Heart left ventricle (tissue), 16 donors: ENCODE results near the gene LILRA6. TPM values are rescaled to one million over a fixed set of nuclear protein-coding genes. Genes with fewer than 3 reads are reported as not detected.
"Not testable (repeated sequence)": the region's sequence is repeated elsewhere in the genome, so short reads cannot be mapped to it uniquely, and the experiment has no call there.

Experiments used
- ATAC-seq, 4 donors: fragments of 200-7000 bp; cut with Tn5 transposase; one replicate each; pipeline ENCODE4 v1.9.1; 2020 to 2022; ENCODE audit warnings: moderate library complexity in 4 of 4, mild to moderate bottlenecking in 3 of 4, moderate number of reproducible peaks in 1 of 4
- DNase-seq, 5 donors: peaks; one replicate each; pipeline ENCODE4 v3.0.0-alpha.2; 2020
- H3K27ac ChIP-seq, 12 donors: fragments of 200-600 bp; sonication (generic) in 4 of 12; one replicate each; pipeline versions ENCODE4 v1.5.0 to v1.8.0; 2016 to 2022; ENCODE audit warnings: mild to moderate bottlenecking in 2 of 12
- H3K27me3 ChIP-seq, 9 donors: fragments of 200-600 bp; sonication (generic) in 2 of 9; one replicate each; pipeline versions ENCODE4 v1.5.1 to v1.8.0; 2016 to 2022; ENCODE audit warnings: mild to moderate bottlenecking in 3 of 9
- H3K36me3 ChIP-seq, 9 donors: fragments of 200-600 bp; sonication (generic) in 2 of 9; one replicate each; pipeline versions ENCODE4 v1.5.0 to v1.8.0; 2018 to 2022; ENCODE audit warnings: mild to moderate bottlenecking in 2 of 9
- H3K4me1 ChIP-seq, 12 donors: fragments of 200-600 bp; sonication (generic) in 4 of 12; one replicate each; pipeline versions ENCODE4 v1.5.0 to v1.8.0; 2016 to 2022; ENCODE audit warnings: mild to moderate bottlenecking in 3 of 12
- H3K4me3 ChIP-seq, 12 donors: fragments of 200-600 bp; sonication (generic) in 4 of 12; one replicate each; pipeline versions ENCODE4 v1.5.0 to v1.8.0; 2017 to 2022; ENCODE audit warnings: mild to moderate bottlenecking in 9 of 12, moderate library complexity in 4 of 12
- H3K9me3 ChIP-seq, 12 donors: fragments of 200-600 bp; sonication (generic) in 4 of 12; one replicate each; pipeline versions ENCODE4 v1.5.0 to v1.8.0; 2016 to 2022; ENCODE audit warnings: mild to moderate bottlenecking in 1 of 12
- CTCF ChIP-seq, 12 donors: fragments of 200-600 bp; sonication (generic) in 4 of 12; IDR thresholded peaks; one replicate each; pipeline versions ENCODE4 v1.5.0 to v1.8.0; 2018 to 2022; ENCODE audit warnings: antibody characterized with exemption in 12 of 12, mild to moderate bottlenecking in 5 of 12
- POLR2A ChIP-seq, 2 donors: fragments of 450-650 bp; IDR thresholded peaks; one replicate each; pipeline ENCODE4 v1.6.1; 2017; ENCODE audit warnings: antibody characterized with exemption in 2 of 2, mild to moderate bottlenecking in 2 of 2, moderate library complexity in 2 of 2
- WGBS, 4 donors: extraction: QIAGEN DNeasy Blood & Tissue Kit in 2 of 4; methylation state at CpG; one replicate each; pipeline versions ENCODE4 v1.1.5 to v1.1.7; 2013 to 2018; 5-methylcytosine and 5-hydroxymethylcytosine counted together
- intact Hi-C, 10 donors: fragments of 100-400 bp; cut with DNase I; formaldehyde crosslinking; loops; one replicate each; pipeline versions ENCODE4 v1.11.1 to v1.14.2; 2022
- polyA plus RNA-seq, 2 donors: library from polyadenylated mRNA; stranded (reverse); fragments of 200-250 nt; gene quantifications; one replicate each; pipeline ENCODE4 v1.2.3, GENCODE V29; 2013
- total RNA-seq, 9 donors: library from RNA; depleted of rRNA in 2 of 9; stranded (reverse); fragments of >200 nt in 2 of 9; fragmentation: NEBNext Ultra II Directional in 3 of 9; extraction: Animal tissue kit (Norgen Biotek cat#: 25700) in 3 of 9; gene quantifications; one replicate each; pipeline versions ENCODE4 v1.1.0 to v1.2.4, GENCODE V29; 2016 to 2023
- donor health status: ischemic (EF 13 %, LVEDD 7.1; RV severe dilation, severe dysfunction).
- donor health status: healthy with polysubstance abuse.
- donor health status: DM: no; HTN: yes; CAD: no.
- donor health status: DM: no; HTN: no; CAD: no.
- donor health status: ischemic (EF 25% LVEDD 6.9; RV normal size, moderate dysfunction).
- donor health status: ischemic (EF 25% LVEDD 5.7; RV mildly dilated, moderate dysfunction).
- donor health status: healthy.
- donor health status: DM: yes; HTN: yes; CAD: no.
- donor health status: ischemic (EF 35%, LVEDD 5.7; RV mildly dilated, moderate dysfunction).
- donor health status: nonischemic (EF 11% LVEDD 7.7; RV severe dilation, severe dysfunction).
- donor health status: DM: yes; HTN: yes; CAD: no.
- donor health status: PGD.
- donor health status: ischemic (EF 29% LVEDD 5.4; RV normal size, mild dysfunction).
- donor health status: nonischemic (EF 23%, LVEDD 6.1; RV moderate dilation, normal function).

Gene LILRA6
- total and polyA plus RNA-seq, 11 donors, result 0.44 to 20.9 (median 1.3) TPM

GRCh38 chr19:54223277-54223936 is 19.2 kb downstream of the LILRA6 start:
- H3K4me3 ChIP-seq, result not testable (repeated sequence)

GRCh38 chr19:54222474-54223276 is 19.9 kb downstream of the LILRA6 start, which contains the start of gene LILRB3:
Gene LILRB3 (minus strand): TSS chr19:54223007. CDS start chr19:54222976, 31 bp downstream.
- Histone ChIP-seq H3K36me3 (peaks cover 0 to 17% (median 0%) of the 10 kb centered on the region in 9 donors), H3K4me3 (peak within 1 kb of the TSS in 5 of 12 donors; percentile 20 to 58 (median 32)), H3K27ac (peak within 1 kb of the TSS in 1 of 12 donors; percentile 81), H3K27me3 (peaks cover 0 to 20% (median 3%) of the 10 kb centered on the region in 9 donors)
- DNase-seq (peak in 4 of 5 donors; percentile 29 to 63 (median 41)), ATAC-seq (peak; percentile 56 to 85 (median 77))
- not testable (repeated sequence) for H3K4me1 ChIP-seq, H3K9me3 ChIP-seq
- 45 to 62% (median 56%) methylated on average over 15 to 16 of the region's 16 CpGs for WGBS, 4 donors
- TF ChIP-seq POLR2A (IDR thresholded peaks at IDR 0.05), result peak in 1 of 2 donors; percentile 10
- intact Hi-C loops, result loop anchor here in 3 of 10 donors (2.0 kb wide), 2 partner anchors 16 to 24 kb away; no protein-coding TSS in a partner anchor

More at GRCh38 chr19:54223277-54223936, 19.2 kb downstream of the LILRA6 start:
- peak in 2 of 4 donors; percentile 9 to 24 for ATAC-seq
- WGBS, 4 donors, result 37 to 43% (median 42%) methylated on average over 14 of the region's 14 CpGs
- H3K4me1 ChIP-seq, DNase-seq, H3K9me3 ChIP-seq: not testable (repeated sequence)
- peak overlapping the region in 1 of 12 donors; percentile 81 for H3K27ac ChIP-seq
- intact Hi-C loops, result loop anchor here in 3 of 10 donors (2.0 kb wide), 2 partner anchors 15 to 23 kb away; no protein-coding TSS in a partner anchor
- peaks cover 0 to 12% (median 0%) of the 10 kb centered on the region in 9 donors for H3K36me3 ChIP-seq
- peaks cover 0 to 28% (median 3%) of the 10 kb centered on the region in 9 donors for H3K27me3 ChIP-seq

GRCh38 chr19:54221947-54222346 is 20.6 kb downstream of the LILRA6 start:
- H3K4me3 ChIP-seq, result peak overlapping the region in 1 of 12 donors; percentile 58
- H3K27ac ChIP-seq, ATAC-seq, H3K4me1 ChIP-seq, DNase-seq, H3K9me3 ChIP-seq: not testable (repeated sequence)
- peaks cover 0 to 17% (median 0%) of the 10 kb centered on the region in 9 donors for H3K36me3 ChIP-seq
- 58 to 68% (median 62%) methylated on average over 6 to 7 of the region's 7 CpGs for WGBS, 4 donors
- intact Hi-C loops, result loop anchor here in 3 of 10 donors (2.0 kb wide), 2 partner anchors 17 to 25 kb away; no protein-coding TSS in a partner anchor
- peaks cover 0 to 20% (median 3%) of the 10 kb centered on the region in 9 donors for H3K27me3 ChIP-seq

- H3K36me3 ChIP-seq, result peaks cover 0 to 27% (median 0%) of the 10 kb centered on the region in 9 donors
- 54 to 95% (median 85%) methylated on average over 1 to 5 of the region's 5 CpGs for WGBS, 4 donors
- H3K27me3 ChIP-seq, result peaks cover 0 to 20% (median 3%) of the 10 kb centered on the region in 9 donors
- DNase-seq, ATAC-seq, H3K4me1 ChIP-seq, intact Hi-C loops, H3K4me3 ChIP-seq, H3K27ac ChIP-seq, H3K9me3 ChIP-seq: not testable (repeated sequence)
These were observed 22.9 kb downstream of the LILRA6 start for GRCh38 chr19:54219702-54220101.

- Histone ChIP-seq H3K9me3 (no peaks in the 10 kb centered on the region), H3K27me3 (peaks cover 0 to 20% (median 3%) of the 10 kb centered on the region in 9 donors), H3K27ac (no peak overlapping the region), H3K4me1 (peaks cover 0 to 5% (median 0%) of the 10 kb centered on the region in 12 donors), H3K4me3 (no peak overlapping the region), H3K36me3 (peaks cover 0 to 27% (median 0%) of the 10 kb centered on the region in 9 donors)
- ATAC-seq, result no peak
- intact Hi-C loops, result no loop called here
- TF ChIP-seq CTCF (IDR thresholded peaks at IDR 0.05) (no peak), POLR2A (IDR thresholded peaks at IDR 0.05) (no peak)
- no peak for DNase-seq
- WGBS, 4 donors, result 86 to 93% (median 90%) methylated on average over 20 to 27 of the region's 27 CpGs
These were observed 23.5 kb downstream of the LILRA6 start for GRCh38 chr19:54218960-54219661.
